HCT116 (cell line): Measurements from ENCODE around the gene TBX2. TPM values are rescaled to one million over a fixed set of nuclear protein-coding genes. Genes with fewer than 3 reads are reported as not detected.

Source experiments
- ATAC-seq: fragments of 200-7000 bp; cut with Tn5 transposase; 2 replicates; pipeline ENCODE4 v1.9.1; 2020; ENCODE audit warnings: mild to moderate bottlenecking, moderate library complexity
- BruUV-seq: library from RNA; stranded (reverse); fragments of 400-500 nt; replicated peaks from 2 replicates; lab custom pipeline; 2021; lab: Mats Ljungman, UMichigan
- CTCF ChIA-PET: fragments of 300-600 bp; sonication (Branson Sonifier 250); formaldehyde crosslinking; loops from one replicate; lab custom pipeline; 2021; ENCODE audit warnings: antibody characterized with exemption; lab: Charles Lee
- POLR2A ChIA-PET: fragments of 300-600, 350-600 bp; sonication (Branson Sonifier 250); formaldehyde crosslinking; loops from one replicate; lab custom pipeline; 2021; ENCODE audit warnings: antibody characterized with exemption; lab: Charles Lee
- RAD21 ChIA-PET, 2 experiments: fragments of 300-600 bp; sonication (Branson Sonifier 250); formaldehyde crosslinking; loops; one replicate each; lab custom pipeline; 2023; ENCODE audit warnings: low total read pairs in 2 of 2; ENCODE audit not compliant: uncharacterized antibody in 2 of 2, unreplicated experiment in 2 of 2, low non-redundant PET in 1 of 2; lab: Charles Lee
- DNase-seq: peaks from one replicate; pipeline ENCODE4 v3.0.0-alpha.2; 2010; ENCODE audit warnings: low read depth, low spot score
- H2AFZ ChIP-seq: fragments of 200-600 bp; shearing (Covaris generic), sonication (generic); 2 replicates; pipeline ENCODE4 v1.6.1; 2017; ENCODE audit warnings: low read depth, mixed run types, mixed read lengths, antibody characterized with exemption, low read length; ENCODE audit not compliant: poor library complexity, severe bottlenecking
- H3K27ac ChIP-seq: 2 replicates; pipeline ENCODE4 v1.5.1; 2012; ENCODE audit warnings: low read depth, low read length
- H3K27me3 ChIP-seq: fragments of 200-600 bp; sonication (generic); 2 replicates; pipeline ENCODE4 v1.6.1; 2016; ENCODE audit warnings: mixed run types, low read length, mixed read lengths; ENCODE audit not compliant: insufficient read depth
- H3K36me3 ChIP-seq, 2 experiments: fragments of 200-500 bp in 1 of 2; fragments of 200-600 bp in 1 of 2; sonication (Bioruptor generic) in 1 of 2; sonication (generic) in 1 of 2; 2 replicates each; pipeline versions ENCODE4 v1.5.1 to v1.6.1; 2014 to 2016; ENCODE audit warnings: low read length in 2 of 2, inconsistent platforms in 1 of 2, mixed read lengths in 1 of 2, mixed run types in 1 of 2; ENCODE audit not compliant: insufficient read depth in 2 of 2, control insufficient read depth in 1 of 2
- H3K4me1 ChIP-seq, 2 experiments: fragments of 200-600 bp in 1 of 2; sonication (generic) in 1 of 2; 2 replicates each; pipeline versions ENCODE4 v1.5.1 to v1.6.1; 2012 to 2017; ENCODE audit warnings: low read length in 2 of 2, inconsistent platforms in 1 of 2, mild to moderate bottlenecking in 1 of 2, mixed read lengths in 1 of 2, mixed run types in 1 of 2, moderate library complexity in 1 of 2; ENCODE audit not compliant: insufficient read depth in 2 of 2, control insufficient read depth in 1 of 2
- H3K4me2 ChIP-seq: fragments of 200-600 bp; sonication (generic); 2 replicates; pipeline ENCODE4 v1.6.1; 2017; ENCODE audit warnings: mixed run types, low read length, mixed read lengths
- H3K4me3 ChIP-seq, 2 experiments: fragments of 200-600 bp in 1 of 2; sonication (generic) in 1 of 2; replicated peaks in 1 of 2; 2 replicates each; pipeline ENCODE4 v1.5.1; 2011 to 2016; ENCODE audit warnings: low read length in 2 of 2, control low read depth in 1 of 2, low read depth in 1 of 2, mild to moderate bottlenecking in 1 of 2, mixed read lengths in 1 of 2, mixed run types in 1 of 2
- H3K79me2 ChIP-seq: fragments of 200-600 bp; sonication (generic); 2 replicates; pipeline ENCODE4 v1.6.1; 2017; ENCODE audit warnings: mild to moderate bottlenecking, mixed run types, low read length, moderate library complexity, mixed read lengths; ENCODE audit not compliant: insufficient read depth
- H3K9ac ChIP-seq: fragments of 200-600 bp; sonication (generic); 2 replicates; pipeline ENCODE4 v1.6.1; 2016; ENCODE audit warnings: low read length, mixed read lengths
- H3K9me2 ChIP-seq: fragments of 200-600 bp; sonication (generic), shearing (Covaris generic); 2 replicates; pipeline ENCODE4 v1.6.1; 2017; ENCODE audit warnings: mixed run types, mild to moderate bottlenecking, moderate library complexity; ENCODE audit not compliant: insufficient read depth
- H3K9me3 ChIP-seq, 2 experiments: fragments of 200-500 bp in 1 of 2; fragments of 200-600 bp in 1 of 2; sonication (Bioruptor generic) in 1 of 2; sonication (generic) in 1 of 2; 2 replicates each; pipeline ENCODE4 v1.6.1; 2014 to 2017; ENCODE audit warnings: low read length in 2 of 2, mixed read lengths in 2 of 2, inconsistent platforms in 1 of 2, low read depth in 1 of 2, mild to moderate bottlenecking in 1 of 2, mixed run types in 1 of 2, moderate library complexity in 1 of 2; ENCODE audit not compliant: control insufficient read depth in 1 of 2, insufficient read depth in 1 of 2
- H4K20me1 ChIP-seq: fragments of 200-600 bp; sonication (generic), shearing (Covaris generic); 2 replicates; pipeline ENCODE4 v1.6.1; 2017; ENCODE audit warnings: mixed run types, mild to moderate bottlenecking, moderate library complexity; ENCODE audit not compliant: insufficient read depth
- EZH2 ChIP-seq: fragments of 200-600 bp; sonication (generic); IDR thresholded peaks from 2 replicates; pipeline ENCODE4 v1.6.1; 2017; ENCODE audit warnings: antibody characterized with exemption, mixed run types
- FOSL1 ChIP-seq: IDR thresholded peaks from 2 replicates; pipeline ENCODE4 v1.6.1; 2012; ENCODE audit warnings: low read depth
- JUND ChIP-seq: IDR thresholded peaks from 2 replicates; pipeline ENCODE4 v1.6.1; 2012
- POLR2A ChIP-seq: IDR thresholded peaks from 2 replicates; pipeline ENCODE4 v1.7.0; 2011; ENCODE audit warnings: borderline replicate concordance; ENCODE audit not compliant: insufficient read depth, insufficient read length; ENCODE audit errors: extremely low read depth
- POLR2AphosphoS5 ChIP-seq: IDR thresholded peaks from 2 replicates; pipeline ENCODE4 v1.6.1; 2011; ENCODE audit warnings: mild to moderate bottlenecking, low read depth, low read length, moderate library complexity
- RAD21 ChIP-seq: IDR thresholded peaks from 2 replicates; pipeline ENCODE4 v1.6.1; 2012; ENCODE audit warnings: low read depth, mild to moderate bottlenecking
- SP1 ChIP-seq: IDR thresholded peaks from 2 replicates; pipeline ENCODE4 v1.6.1; 2012; ENCODE audit warnings: low read depth
- SRF ChIP-seq: IDR thresholded peaks from 2 replicates; pipeline ENCODE4 v1.6.1; 2012; ENCODE audit warnings: low read depth
- TCF7L2 ChIP-seq: IDR thresholded peaks from 2 replicates; pipeline ENCODE4 v1.7.0; 2011; ENCODE audit warnings: borderline replicate concordance, inconsistent platforms; ENCODE audit not compliant: insufficient read depth, insufficient read length; ENCODE audit errors: extremely low read depth
- YY1 ChIP-seq: IDR thresholded peaks from 2 replicates; pipeline ENCODE4 v1.6.1; 2011; ENCODE audit warnings: low read length, low read depth, moderate library complexity, mild to moderate bottlenecking; ENCODE audit not compliant: insufficient replicate concordance; ENCODE audit errors: extremely low read depth
- ZNF274 ChIP-seq: fragments of 200-500 bp; sonication (Bioruptor generic); IDR thresholded peaks from 2 replicates; pipeline ENCODE4 v1.6.1; 2014; ENCODE audit warnings: mild to moderate bottlenecking, low read depth, low read length, inconsistent platforms
- intact Hi-C: fragments of 100-400 bp; cut with micrococcal nuclease; formaldehyde crosslinking; loops from 2 replicates; pipeline ENCODE4 v1.10.0; 2022
- total RNA-seq: library from RNA; stranded (reverse); gene quantifications from one replicate; pipeline ENCODE4 v1.2.1, GENCODE V29; 2021; ENCODE audit not compliant: unreplicated experiment
- TF ChIP-seq, protein P1 (sequence below): IDR thresholded peaks from 2 replicates; pipeline ENCODE4 v1.6.1; 2012
- TF ChIP-seq, protein P2 (sequence below): IDR thresholded peaks from 2 replicates; pipeline ENCODE4 v1.6.1; 2012; ENCODE audit warnings: low read depth
- TF ChIP-seq, protein P3 (sequence below): IDR thresholded peaks from 2 replicates; pipeline ENCODE4 v1.6.1; 2011; ENCODE audit warnings: mild to moderate bottlenecking, low read length, moderate library complexity; ENCODE audit not compliant: insufficient replicate concordance; ENCODE audit errors: extremely low read depth
- TF ChIP-seq, protein P4 (sequence below): IDR thresholded peaks from 2 replicates; pipeline ENCODE4 v1.6.1; 2012
- TF ChIP-seq, protein P5 (sequence below), 3 experiments: fragments of 200-600 bp in 1 of 3; sonication (generic) in 1 of 3; IDR thresholded peaks in 2 of 3; conservative IDR thresholded peaks in 1 of 3; 2 replicates each; pipeline ENCODE4 v1.5.1; 2012 to 2017; ENCODE audit warnings: low read depth in 2 of 3, low read length in 2 of 3, antibody characterized with exemption in 1 of 3, borderline replicate concordance in 1 of 3, control low read depth in 1 of 3, mild to moderate bottlenecking in 1 of 3, mixed read lengths in 1 of 3, mixed run types in 1 of 3, moderate library complexity in 1 of 3; ENCODE audit not compliant: insufficient read depth in 1 of 3

TBX2 gene
- total RNA-seq, 1 experiment from 2014 or later: 0.71 TPM

DNA sequence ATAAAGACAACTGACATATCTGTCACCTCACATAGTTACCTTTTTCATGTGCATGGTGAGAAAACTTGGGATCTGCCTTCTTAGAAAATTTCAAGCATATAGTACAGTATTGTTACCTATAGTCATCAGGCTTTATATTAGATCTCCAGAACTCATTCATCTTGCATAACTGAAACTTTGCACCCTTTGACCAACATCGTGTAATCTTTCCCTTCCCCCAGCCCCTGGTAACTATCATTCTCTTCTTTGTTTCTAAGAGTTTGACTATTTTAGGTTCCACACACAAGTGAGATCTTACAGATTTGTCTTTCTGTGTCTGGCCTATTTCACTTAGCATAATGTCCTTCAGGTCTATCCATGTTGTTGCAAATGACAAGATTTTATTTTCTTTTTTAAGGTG, 29.6 kb downstream of the TBX2 start:
- DNase-seq (no peak), ATAC-seq (no peak)
- no peak for TF ChIP-seq YY1
- TF ChIP-seq RAD21: no peak
- no peak for TF ChIP-seq POLR2A
- TF ChIP-seq, protein P1, sequence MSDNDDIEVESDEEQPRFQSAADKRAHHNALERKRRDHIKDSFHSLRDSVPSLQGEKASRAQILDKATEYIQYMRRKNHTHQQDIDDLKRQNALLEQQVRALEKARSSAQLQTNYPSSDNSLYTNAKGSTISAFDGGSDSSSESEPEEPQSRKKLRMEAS: no peak
- TF ChIP-seq, protein P2, sequence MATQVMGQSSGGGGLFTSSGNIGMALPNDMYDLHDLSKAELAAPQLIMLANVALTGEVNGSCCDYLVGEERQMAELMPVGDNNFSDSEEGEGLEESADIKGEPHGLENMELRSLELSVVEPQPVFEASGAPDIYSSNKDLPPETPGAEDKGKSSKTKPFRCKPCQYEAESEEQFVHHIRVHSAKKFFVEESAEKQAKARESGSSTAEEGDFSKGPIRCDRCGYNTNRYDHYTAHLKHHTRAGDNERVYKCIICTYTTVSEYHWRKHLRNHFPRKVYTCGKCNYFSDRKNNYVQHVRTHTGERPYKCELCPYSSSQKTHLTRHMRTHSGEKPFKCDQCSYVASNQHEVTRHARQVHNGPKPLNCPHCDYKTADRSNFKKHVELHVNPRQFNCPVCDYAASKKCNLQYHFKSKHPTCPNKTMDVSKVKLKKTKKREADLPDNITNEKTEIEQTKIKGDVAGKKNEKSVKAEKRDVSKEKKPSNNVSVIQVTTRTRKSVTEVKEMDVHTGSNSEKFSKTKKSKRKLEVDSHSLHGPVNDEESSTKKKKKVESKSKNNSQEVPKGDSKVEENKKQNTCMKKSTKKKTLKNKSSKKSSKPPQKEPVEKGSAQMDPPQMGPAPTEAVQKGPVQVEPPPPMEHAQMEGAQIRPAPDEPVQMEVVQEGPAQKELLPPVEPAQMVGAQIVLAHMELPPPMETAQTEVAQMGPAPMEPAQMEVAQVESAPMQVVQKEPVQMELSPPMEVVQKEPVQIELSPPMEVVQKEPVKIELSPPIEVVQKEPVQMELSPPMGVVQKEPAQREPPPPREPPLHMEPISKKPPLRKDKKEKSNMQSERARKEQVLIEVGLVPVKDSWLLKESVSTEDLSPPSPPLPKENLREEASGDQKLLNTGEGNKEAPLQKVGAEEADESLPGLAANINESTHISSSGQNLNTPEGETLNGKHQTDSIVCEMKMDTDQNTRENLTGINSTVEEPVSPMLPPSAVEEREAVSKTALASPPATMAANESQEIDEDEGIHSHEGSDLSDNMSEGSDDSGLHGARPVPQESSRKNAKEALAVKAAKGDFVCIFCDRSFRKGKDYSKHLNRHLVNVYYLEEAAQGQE: no peak
- TF ChIP-seq, protein P3, sequence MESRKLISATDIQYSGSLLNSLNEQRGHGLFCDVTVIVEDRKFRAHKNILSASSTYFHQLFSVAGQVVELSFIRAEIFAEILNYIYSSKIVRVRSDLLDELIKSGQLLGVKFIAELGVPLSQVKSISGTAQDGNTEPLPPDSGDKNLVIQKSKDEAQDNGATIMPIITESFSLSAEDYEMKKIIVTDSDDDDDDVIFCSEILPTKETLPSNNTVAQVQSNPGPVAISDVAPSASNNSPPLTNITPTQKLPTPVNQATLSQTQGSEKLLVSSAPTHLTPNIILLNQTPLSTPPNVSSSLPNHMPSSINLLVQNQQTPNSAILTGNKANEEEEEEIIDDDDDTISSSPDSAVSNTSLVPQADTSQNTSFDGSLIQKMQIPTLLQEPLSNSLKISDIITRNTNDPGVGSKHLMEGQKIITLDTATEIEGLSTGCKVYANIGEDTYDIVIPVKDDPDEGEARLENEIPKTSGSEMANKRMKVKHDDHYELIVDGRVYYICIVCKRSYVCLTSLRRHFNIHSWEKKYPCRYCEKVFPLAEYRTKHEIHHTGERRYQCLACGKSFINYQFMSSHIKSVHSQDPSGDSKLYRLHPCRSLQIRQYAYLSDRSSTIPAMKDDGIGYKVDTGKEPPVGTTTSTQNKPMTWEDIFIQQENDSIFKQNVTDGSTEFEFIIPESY: no peak
- TF ChIP-seq JUND: no peak
- TF ChIP-seq, protein P4, sequence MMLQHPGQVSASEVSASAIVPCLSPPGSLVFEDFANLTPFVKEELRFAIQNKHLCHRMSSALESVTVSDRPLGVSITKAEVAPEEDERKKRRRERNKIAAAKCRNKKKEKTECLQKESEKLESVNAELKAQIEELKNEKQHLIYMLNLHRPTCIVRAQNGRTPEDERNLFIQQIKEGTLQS: no peak
- TF ChIP-seq, protein P5, sequence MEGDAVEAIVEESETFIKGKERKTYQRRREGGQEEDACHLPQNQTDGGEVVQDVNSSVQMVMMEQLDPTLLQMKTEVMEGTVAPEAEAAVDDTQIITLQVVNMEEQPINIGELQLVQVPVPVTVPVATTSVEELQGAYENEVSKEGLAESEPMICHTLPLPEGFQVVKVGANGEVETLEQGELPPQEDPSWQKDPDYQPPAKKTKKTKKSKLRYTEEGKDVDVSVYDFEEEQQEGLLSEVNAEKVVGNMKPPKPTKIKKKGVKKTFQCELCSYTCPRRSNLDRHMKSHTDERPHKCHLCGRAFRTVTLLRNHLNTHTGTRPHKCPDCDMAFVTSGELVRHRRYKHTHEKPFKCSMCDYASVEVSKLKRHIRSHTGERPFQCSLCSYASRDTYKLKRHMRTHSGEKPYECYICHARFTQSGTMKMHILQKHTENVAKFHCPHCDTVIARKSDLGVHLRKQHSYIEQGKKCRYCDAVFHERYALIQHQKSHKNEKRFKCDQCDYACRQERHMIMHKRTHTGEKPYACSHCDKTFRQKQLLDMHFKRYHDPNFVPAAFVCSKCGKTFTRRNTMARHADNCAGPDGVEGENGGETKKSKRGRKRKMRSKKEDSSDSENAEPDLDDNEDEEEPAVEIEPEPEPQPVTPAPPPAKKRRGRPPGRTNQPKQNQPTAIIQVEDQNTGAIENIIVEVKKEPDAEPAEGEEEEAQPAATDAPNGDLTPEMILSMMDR (IDR thresholded peaks at IDR 0.05 in 2 of 3, conservative IDR thresholded peaks at IDR 0.05 in 1 of 3; ENCODE audit: borderline replicate concordance in 1 of 3, insufficient read depth in 1 of 3, low read depth in 2 of 3, low read length in 2 of 3): no peak
- no peak for TF ChIP-seq SRF
- TF ChIP-seq EZH2: no peak
- TF ChIP-seq POLR2AphosphoS5: no peak
- no peak for TF ChIP-seq SP1
- TF ChIP-seq ZNF274: no peak
- no peak for TF ChIP-seq FOSL1
- no peak for TF ChIP-seq TCF7L2
- Histone ChIP-seq H3K27ac (no peak overlapping the region), H3K27me3 (no peaks in the 10 kb centered on the region), H3K4me1 (peaks cover 33 to 43% of the 10 kb centered on the region in 2 experiments), H4K20me1 (no peaks in the 10 kb centered on the region), H2AFZ (peak overlapping the region; percentile 53), H3K9ac (no peak overlapping the region), H3K4me2 (no peak overlapping the region), H3K4me3 (no peak overlapping the region), H3K79me2 (no peaks in the 10 kb centered on the region), H3K36me3 (no peaks in the 10 kb centered on the region), H3K9me3 (peaks cover 0 to 6% of the 10 kb centered on the region in 2 experiments; a peak in 1 of 4 replicates), H3K9me2 (no peaks in the 10 kb centered on the region)
- ChIA-PET CTCF (interaction anchor here (0.7 to 1.0 kb wide), 3 partner anchors 12 to 145 kb away, joined by 3 to 4 read pairs (median 4); no protein-coding TSS in a partner anchor), RAD21 (no interaction called here), POLR2A (no interaction called here)
- no TSS peak for BruUV-seq
- intact Hi-C loops: no loop called here
